CD4-positive, alpha-beta T cell (primary cell): ENCODE results near the gene ING2. TPM values are rescaled to one million over a fixed set of nuclear protein-coding genes. Genes with fewer than 3 reads are reported as not detected.
A peak's percentile ranks its signal among the peaks of the same experiment; 100 is the strongest.
"Not testable (repeated sequence)": the region's sequence is repeated elsewhere in the genome, so short reads cannot be mapped to it uniquely, and the experiment has no call there.

ENCODE experiments used
- ATAC-seq: fragments of 200-7000 bp; cut with Tn5 transposase; one replicate; pipeline ENCODE4 v1.10.0; 2022; ENCODE audit warnings: mild to moderate bottlenecking; ENCODE audit not compliant: poor library complexity
- CTCF ChIA-PET: fragments of 350-600 bp; sonication (Branson Sonifier 250); formaldehyde crosslinking; loops from one replicate; lab custom pipeline; 2021; ENCODE audit warnings: antibody characterized with exemption, inconsistent platforms; lab: Charles Lee
- POLR2A ChIA-PET: fragments of 350-600 bp; sonication (Branson Sonifier 250); formaldehyde crosslinking; loops from one replicate; lab custom pipeline; 2021; ENCODE audit warnings: antibody characterized with exemption, inconsistent platforms; lab: Charles Lee
- DNase-seq, 14 experiments: peaks; one replicate each; pipeline ENCODE4 v3.0.0-alpha.2; 2013 to 2020; ENCODE audit warnings: mixed read lengths in 2 of 14
- H3K27ac ChIP-seq, 2 donors: one replicate each; pipeline versions ENCODE4 v1.5.1 to v1.7.0; 2013; ENCODE audit warnings: low read length in 2 of 2, low read depth in 1 of 2, mild to moderate bottlenecking in 1 of 2
- H3K27me3 ChIP-seq, 2 experiments: 1 replicate in 1 of 2; 2 replicates in 1 of 2; pipeline versions ENCODE4 v1.6.1 to v1.7.0; 2013; ENCODE audit warnings: low read length in 2 of 2, control low read depth in 1 of 2, mild to moderate bottlenecking in 1 of 2, moderate library complexity in 1 of 2; ENCODE audit not compliant: insufficient read depth in 2 of 2, control insufficient read depth in 1 of 2
- H3K36me3 ChIP-seq: one replicate; pipeline ENCODE4 v1.6.1; 2013; ENCODE audit warnings: low read length, control low read depth; ENCODE audit not compliant: insufficient read depth
- H3K4me1 ChIP-seq: one replicate; pipeline ENCODE4 v1.6.1; 2013; ENCODE audit warnings: low read length, control low read depth; ENCODE audit not compliant: insufficient read depth
- H3K4me3 ChIP-seq: one replicate; pipeline ENCODE4 v1.5.1; 2013; ENCODE audit warnings: mild to moderate bottlenecking, low read length, moderate library complexity
- H3K9me3 ChIP-seq, 2 experiments: 1 replicate in 1 of 2; 2 replicates in 1 of 2; pipeline versions ENCODE4 v1.6.1 to v1.7.0; 2013; ENCODE audit warnings: low read length in 2 of 2, mild to moderate bottlenecking in 2 of 2, control low read depth in 1 of 2, moderate library complexity in 1 of 2; ENCODE audit not compliant: control insufficient read depth in 1 of 2, insufficient read depth in 1 of 2
- H3K27ac Mint-ChIP-seq: one replicate; pipeline ENCODE4 v1.8.0; 2020; ENCODE audit warnings: mixed read lengths
- H3K27me3 Mint-ChIP-seq: one replicate; pipeline ENCODE4 v1.8.0; 2021; ENCODE audit warnings: mixed read lengths
- H3K36me3 Mint-ChIP-seq: one replicate; pipeline ENCODE4 v1.8.0; 2021; ENCODE audit warnings: low read depth, mixed read lengths
- H3K4me1 Mint-ChIP-seq: one replicate; pipeline ENCODE4 v1.8.0; 2021; ENCODE audit warnings: low read depth, mixed read lengths
- H3K4me3 Mint-ChIP-seq: one replicate; pipeline ENCODE4 v1.8.0; 2020; ENCODE audit warnings: mild to moderate bottlenecking, mixed read lengths
- H3K9me3 Mint-ChIP-seq: one replicate; pipeline ENCODE4 v1.8.0; 2020; ENCODE audit warnings: mixed read lengths
- CTCF ChIP-seq: fragments of 200-600 bp; IDR thresholded peaks from one replicate; pipeline ENCODE4 v1.8.0; 2022; ENCODE audit warnings: antibody characterized with exemption, mild to moderate bottlenecking
- intact Hi-C, 2 experiments: fragments of 100-400 bp; cut with DNase I in 1 of 2; cut with micrococcal nuclease in 1 of 2; formaldehyde crosslinking; loops; one replicate each; pipeline versions ENCODE4 v1.15.1 to v1.9.0; 2023 to 2025; cut with DNase I, micrococcal nuclease
- polyA plus RNA-seq, 2 donors: library from polyadenylated mRNA; unstranded; fragments of 120-200 nt; gene quantifications; one replicate each; pipeline ENCODE4 v1.2.1, GENCODE V29; 2013
- total RNA-seq, 174 experiments: library from RNA in 2 of 174; stranded (reverse) in 2 of 174; gene quantifications; one replicate each; pipeline ENCODE4 v1.2.3 and lab custom pipeline; 2021 to 2026

The ING2 gene
- 10 to 100 TPM; 12.5 to 12.8 TPM for total RNA-seq
- 8.1 TPM for polyA plus RNA-seq (2013, experiment 1 of 2)
- polyA plus RNA-seq (2013, experiment 2 of 2), result 10.3 TPM
- 2.2 to 21.6 (median 9.1) reads per million in 172 experiments for total RNA-seq (lab: John Stamatoyannopoulos, UW)

GRCh38 chr4:183504930-183505610 is at the start of gene ING2:
Gene ING2, plus strand, starts transcription at chr4:183505058. Its CDS starts 138 bp downstream, at chr4:183505196.
- H3K4me1 ChIP-seq, result peaks cover 14% of the 10 kb centered on the region
- Mint-ChIP-seq H3K9me3 (no peaks in the 10 kb centered on the region), H3K27ac (peak within 1 kb of the TSS; percentile 97), H3K36me3 (peaks cover 19% of the 10 kb centered on the region), H3K27me3 (no peaks in the 10 kb centered on the region), H3K4me1 (peaks cover 38% of the 10 kb centered on the region), H3K4me3 (peak within 1 kb of the TSS; percentile 100)
- CTCF ChIA-PET, result interaction anchor here (1.2 to 1.9 kb wide), 3 partner anchors 61 to 205 kb away, joined by 3 to 8 read pairs (median 5); partner anchors contain the start of gene CDKN2AIP
- TF ChIP-seq CTCF, result no peak
- intact Hi-C loops, result loop anchor here (1.0 to 10.0 kb wide), 10 partner anchors 33 to 1962 kb away; partner anchors contain the start of genes DCTD (in 2 of the 2), ANKRD37 (in 1 of the 2), CASP3 (in 1 of the 2) and CENPU (in 1 of the 2)
- H3K27me3 ChIP-seq, result no peaks in the 10 kb centered on the region
- no peaks in the 10 kb centered on the region for H3K36me3 ChIP-seq
- no peak for DNase-seq
- POLR2A ChIA-PET, result interaction anchor here (0.9 to 5.3 kb wide), 10 partner anchors 8 to 1890 kb away, joined by 3 to 107 read pairs (median 6); partner anchors contain the start of genes CDKN2AIP, DCTD, RWDD4 and TRAPPC11
- no peaks in the 10 kb centered on the region for H3K9me3 ChIP-seq
- peak within 1 kb of the TSS; percentile 90 for H3K4me3 ChIP-seq
- peak within 1 kb of the TSS; percentile 94 to 95 for H3K27ac ChIP-seq
- ATAC-seq, result peak; percentile 51

- intact Hi-C loops, result no loop called here
- Mint-ChIP-seq H3K36me3 (peaks cover 41% of the 10 kb centered on the region), H3K27me3 (no peaks in the 10 kb centered on the region), H3K27ac (peak overlapping the region; percentile 58), H3K4me3 (no peak overlapping the region), H3K9me3 (no peaks in the 10 kb centered on the region), H3K4me1 (peaks cover 22% of the 10 kb centered on the region)
- DNase-seq, result peak in 2 of 14 experiments; percentile 17 to 23
- Histone ChIP-seq H3K9me3 (no peaks in the 10 kb centered on the region), H3K27me3 (no peaks in the 10 kb centered on the region), H3K27ac (no peak overlapping the region), H3K4me3 (no peak overlapping the region), H3K4me1 (peaks cover 12% of the 10 kb centered on the region), H3K36me3 (peaks cover 17% of the 10 kb centered on the region)
- ChIA-PET CTCF (no interaction called here), POLR2A (interaction anchor here (2.0 kb wide), 1 partner anchor 11 kb away, joined by 8 read pairs; the partner anchor contains the start of gene CDKN2AIP)
- no peak for TF ChIP-seq CTCF
- ATAC-seq, result no peak
These were observed 49.2 kb upstream of the ING2 start for GRCh38 chr4:183455431-183456195.

- H3K9me3 Mint-ChIP-seq, result no peaks in the 10 kb centered on the region
- peaks cover 12% of the 10 kb centered on the region for H3K4me1 ChIP-seq
- peaks cover 18% of the 10 kb centered on the region for H3K4me1 Mint-ChIP-seq
- ChIA-PET CTCF (no interaction called here), POLR2A (no interaction called here)
- H3K36me3 ChIP-seq, result peaks cover 3% of the 10 kb centered on the region
- no peak overlapping the region for H3K27ac ChIP-seq
- H3K36me3 Mint-ChIP-seq, result peaks cover 20% of the 10 kb centered on the region
- no peak overlapping the region for H3K4me3 Mint-ChIP-seq
- TF ChIP-seq CTCF, result no peak
- intact Hi-C loops, result no loop called here
- H3K9me3 ChIP-seq, result no peaks in the 10 kb centered on the region
- DNase-seq (no peak), ATAC-seq (no peak)
- no peak overlapping the region for H3K27ac Mint-ChIP-seq
- H3K27me3 Mint-ChIP-seq, result no peaks in the 10 kb centered on the region
- H3K27me3 ChIP-seq, result no peaks in the 10 kb centered on the region
- no peak overlapping the region for H3K4me3 ChIP-seq
These were observed 46.9 kb upstream of the ING2 start for GRCh38 chr4:183458005-183458404.

- H3K9me3 Mint-ChIP-seq, CTCF ChIA-PET, H3K9me3 ChIP-seq, H3K27me3 ChIP-seq, H3K4me1 Mint-ChIP-seq, H3K27ac ChIP-seq, DNase-seq, H3K36me3 Mint-ChIP-seq, H3K36me3 ChIP-seq, intact Hi-C loops, H3K27me3 Mint-ChIP-seq, H3K27ac Mint-ChIP-seq, H3K4me3 Mint-ChIP-seq, ATAC-seq, H3K4me3 ChIP-seq, H3K4me1 ChIP-seq: not testable (repeated sequence)
- POLR2A ChIA-PET, result interaction anchor here (0.6 to 0.8 kb wide), 2 partner anchors 19 to 39 kb away, joined by 3 read pairs; partner anchors contain the start of gene CDKN2AIP
These were observed 40.8 kb upstream of the ING2 start for GRCh38 chr4:183463903-183464619.
